KMS-11 (cell line): ENCODE measurements around the gene SLC6A9.

Source experiments
- H2AFZ ChIP-seq: fragments of 200-600 bp; sonication (generic); 2 replicates; pipeline ENCODE4 v1.6.1; 2016; ENCODE audit warnings: antibody characterized with exemption, mixed run types, low read depth
- H3K27ac ChIP-seq: fragments of 200-600 bp; sonication (generic); 2 replicates; pipeline ENCODE4 v1.6.1; 2016; ENCODE audit warnings: mild to moderate bottlenecking, mixed run types
- H3K27me3 ChIP-seq: fragments of 200-600 bp; sonication (generic); 2 replicates; pipeline ENCODE4 v1.6.1; 2017; ENCODE audit warnings: mild to moderate bottlenecking, low read depth, mixed run types, moderate library complexity; ENCODE audit not compliant: insufficient read depth
- H3K36me3 ChIP-seq: fragments of 200-600 bp; sonication (generic); 2 replicates; pipeline ENCODE4 v1.6.1; 2017; ENCODE audit warnings: mild to moderate bottlenecking, mixed run types; ENCODE audit not compliant: insufficient read depth
- H3K4me1 ChIP-seq: fragments of 200-600 bp; sonication (generic); 2 replicates; pipeline ENCODE4 v1.6.1; 2016; ENCODE audit warnings: mild to moderate bottlenecking, low read depth, mixed run types; ENCODE audit not compliant: poor library complexity, severe bottlenecking
- H3K4me2 ChIP-seq: fragments of 200-600 bp; sonication (generic); 2 replicates; pipeline ENCODE4 v1.7.0; 2016; ENCODE audit warnings: mild to moderate bottlenecking, mixed run types
- H3K4me3 ChIP-seq: fragments of 200-600 bp; sonication (generic); IDR thresholded peaks from 2 replicates; pipeline ENCODE4 v1.6.1; 2017; ENCODE audit warnings: low read depth, low read length, mixed read lengths; ENCODE audit not compliant: insufficient read depth
- H3K79me2 ChIP-seq: fragments of 200-600 bp; sonication (generic); 2 replicates; pipeline ENCODE4 v1.6.1; 2016; ENCODE audit warnings: low read depth, mixed run types; ENCODE audit not compliant: insufficient read depth
- H3K9ac ChIP-seq: fragments of 200-600 bp; sonication (generic); 2 replicates; pipeline ENCODE4 v1.6.1; 2016; ENCODE audit warnings: mild to moderate bottlenecking, mixed run types
- H4K20me1 ChIP-seq: fragments of 200-600 bp; sonication (generic); 2 replicates; pipeline ENCODE4 v1.6.1; 2016; ENCODE audit warnings: mild to moderate bottlenecking, mixed run types; ENCODE audit not compliant: insufficient read depth
- TF ChIP-seq, protein P1 (sequence below): fragments of 200-600 bp; sonication (generic); conservative IDR thresholded peaks from 2 replicates; pipeline ENCODE4 v1.6.1; 2017; ENCODE audit warnings: low read depth, mild to moderate bottlenecking, antibody characterized with exemption, low read length, moderate library complexity, mixed read lengths

SLC6A9 gene

DNA sequence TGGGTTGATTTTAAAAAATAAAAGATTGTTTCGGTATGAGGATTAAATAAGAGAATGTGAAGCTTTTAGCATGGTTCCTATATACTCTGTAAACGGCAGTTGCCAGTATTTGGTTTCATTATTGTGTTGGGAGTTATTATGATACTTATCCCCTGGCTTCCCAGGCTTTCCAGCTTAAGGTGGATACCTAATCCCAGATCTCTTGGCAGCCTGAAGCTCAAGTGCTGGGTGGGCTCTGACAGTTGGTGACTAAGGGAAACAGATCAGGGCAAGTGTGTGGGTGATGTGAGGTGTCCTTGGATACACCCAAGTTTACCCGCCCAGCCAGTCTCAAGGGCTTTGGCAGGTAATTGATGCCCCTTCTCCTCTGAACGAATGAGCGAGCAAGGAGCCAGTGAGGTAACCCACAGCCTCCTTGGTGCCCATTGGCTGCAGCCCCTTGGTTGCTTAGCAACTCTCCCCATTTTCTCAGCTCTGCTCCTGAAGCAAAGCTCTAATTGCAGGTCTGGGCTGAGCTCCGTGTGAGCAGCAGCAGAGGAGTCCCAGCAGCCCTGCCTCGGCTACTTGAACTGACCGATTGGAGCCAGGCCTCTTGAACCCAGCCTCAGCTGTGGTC is 78.4 kb downstream of the SLC6A9 start:
- Histone ChIP-seq H3K4me3 (no peak overlapping the region), H3K79me2 (peaks cover 5% of the 10 kb centered on the region), H3K27me3 (no peaks in the 10 kb centered on the region), H3K4me1 (peaks cover 5% of the 10 kb centered on the region), H3K4me2 (no peak overlapping the region), H4K20me1 (no peaks in the 10 kb centered on the region), H3K36me3 (no peaks in the 10 kb centered on the region), H3K9ac (no peak overlapping the region), H2AFZ (no peak overlapping the region), H3K27ac (no peak overlapping the region)
- TF ChIP-seq, protein P1, sequence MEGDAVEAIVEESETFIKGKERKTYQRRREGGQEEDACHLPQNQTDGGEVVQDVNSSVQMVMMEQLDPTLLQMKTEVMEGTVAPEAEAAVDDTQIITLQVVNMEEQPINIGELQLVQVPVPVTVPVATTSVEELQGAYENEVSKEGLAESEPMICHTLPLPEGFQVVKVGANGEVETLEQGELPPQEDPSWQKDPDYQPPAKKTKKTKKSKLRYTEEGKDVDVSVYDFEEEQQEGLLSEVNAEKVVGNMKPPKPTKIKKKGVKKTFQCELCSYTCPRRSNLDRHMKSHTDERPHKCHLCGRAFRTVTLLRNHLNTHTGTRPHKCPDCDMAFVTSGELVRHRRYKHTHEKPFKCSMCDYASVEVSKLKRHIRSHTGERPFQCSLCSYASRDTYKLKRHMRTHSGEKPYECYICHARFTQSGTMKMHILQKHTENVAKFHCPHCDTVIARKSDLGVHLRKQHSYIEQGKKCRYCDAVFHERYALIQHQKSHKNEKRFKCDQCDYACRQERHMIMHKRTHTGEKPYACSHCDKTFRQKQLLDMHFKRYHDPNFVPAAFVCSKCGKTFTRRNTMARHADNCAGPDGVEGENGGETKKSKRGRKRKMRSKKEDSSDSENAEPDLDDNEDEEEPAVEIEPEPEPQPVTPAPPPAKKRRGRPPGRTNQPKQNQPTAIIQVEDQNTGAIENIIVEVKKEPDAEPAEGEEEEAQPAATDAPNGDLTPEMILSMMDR, result no peak

DNA sequence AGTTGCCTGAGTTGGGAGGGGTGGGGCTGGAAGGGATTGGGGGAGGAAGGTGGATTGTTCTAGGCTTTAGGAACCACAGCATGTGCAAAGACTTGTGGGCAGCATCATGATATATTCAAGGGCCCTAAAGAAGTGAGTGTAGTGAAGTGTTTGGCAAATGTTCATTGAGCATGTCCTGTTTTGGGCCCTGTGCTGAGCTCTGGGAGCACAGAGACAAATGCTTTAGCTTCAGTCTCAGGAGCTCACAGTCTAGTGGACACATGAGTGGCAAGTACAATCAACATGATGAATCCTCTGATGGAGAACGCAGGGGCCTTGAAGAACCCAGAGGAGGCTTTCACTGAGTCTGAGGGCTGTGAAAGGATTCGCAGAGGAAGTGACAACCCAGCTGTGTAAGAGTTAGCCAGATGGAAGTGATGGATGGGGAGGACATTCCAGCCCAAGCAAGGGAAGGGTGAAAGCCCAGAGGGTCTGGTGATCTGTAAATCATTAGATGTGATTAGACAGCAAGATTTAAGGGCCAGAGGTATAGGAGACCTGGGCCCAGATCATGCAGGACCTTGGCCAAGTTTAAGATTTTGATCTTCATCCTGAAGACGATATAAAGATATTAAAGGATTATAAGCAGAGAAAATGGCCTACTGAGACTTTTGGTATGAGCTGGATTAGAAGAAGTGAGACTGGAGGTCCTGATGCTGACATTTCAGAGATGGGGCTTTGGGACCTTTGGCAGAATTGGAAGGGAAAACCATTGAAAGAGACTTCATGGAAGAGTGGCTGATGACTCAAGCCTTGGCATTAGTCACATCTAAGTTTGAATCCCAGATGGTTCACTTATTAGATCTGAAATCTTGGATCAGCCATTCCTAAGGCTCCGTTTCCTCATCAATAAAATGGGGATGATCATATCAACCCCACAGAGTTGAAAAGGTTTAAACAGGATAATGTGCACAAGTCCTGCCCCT is 80.0 kb downstream of the SLC6A9 start:
- Histone ChIP-seq H3K79me2 (peaks cover 12% of the 10 kb centered on the region), H3K4me3 (no peak overlapping the region), H4K20me1 (no peaks in the 10 kb centered on the region), H2AFZ (no peak overlapping the region), H3K36me3 (no peaks in the 10 kb centered on the region), H3K27ac (no peak overlapping the region), H3K4me2 (no peak overlapping the region), H3K4me1 (peaks cover 10% of the 10 kb centered on the region), H3K27me3 (no peaks in the 10 kb centered on the region), H3K9ac (no peak overlapping the region)
- TF ChIP-seq, protein P1, result no peak

DNA sequence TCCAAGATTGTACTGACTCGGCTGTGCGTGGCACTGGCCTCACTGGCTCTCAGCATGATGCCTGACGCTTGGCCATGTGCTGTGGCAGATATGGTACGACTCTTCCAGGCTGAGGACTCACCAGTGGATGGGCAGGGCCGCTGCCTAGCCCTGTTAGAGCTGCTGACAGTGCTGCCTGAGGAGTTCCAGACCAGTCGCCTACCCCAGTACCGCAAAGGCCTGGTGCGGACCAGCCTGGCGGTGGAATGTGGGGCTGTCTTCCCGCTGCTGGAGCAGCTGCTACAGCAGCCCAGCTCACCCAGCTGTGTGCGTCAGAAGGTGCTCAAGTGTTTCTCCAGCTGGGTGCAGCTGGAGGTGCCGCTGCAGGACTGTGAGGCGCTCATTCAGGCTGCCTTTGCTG is 81.6 kb downstream of the SLC6A9 start:
- Histone ChIP-seq H3K4me2 (no peak overlapping the region), H3K79me2 (peaks cover 12% of the 10 kb centered on the region), H3K36me3 (no peaks in the 10 kb centered on the region), H2AFZ (no peak overlapping the region), H3K27me3 (no peaks in the 10 kb centered on the region), H4K20me1 (no peaks in the 10 kb centered on the region), H3K4me1 (peaks cover 20% of the 10 kb centered on the region), H3K9ac (no peak overlapping the region), H3K27ac (no peak overlapping the region), H3K4me3 (no peak overlapping the region)
- TF ChIP-seq, protein P1, result no peak

DNA sequence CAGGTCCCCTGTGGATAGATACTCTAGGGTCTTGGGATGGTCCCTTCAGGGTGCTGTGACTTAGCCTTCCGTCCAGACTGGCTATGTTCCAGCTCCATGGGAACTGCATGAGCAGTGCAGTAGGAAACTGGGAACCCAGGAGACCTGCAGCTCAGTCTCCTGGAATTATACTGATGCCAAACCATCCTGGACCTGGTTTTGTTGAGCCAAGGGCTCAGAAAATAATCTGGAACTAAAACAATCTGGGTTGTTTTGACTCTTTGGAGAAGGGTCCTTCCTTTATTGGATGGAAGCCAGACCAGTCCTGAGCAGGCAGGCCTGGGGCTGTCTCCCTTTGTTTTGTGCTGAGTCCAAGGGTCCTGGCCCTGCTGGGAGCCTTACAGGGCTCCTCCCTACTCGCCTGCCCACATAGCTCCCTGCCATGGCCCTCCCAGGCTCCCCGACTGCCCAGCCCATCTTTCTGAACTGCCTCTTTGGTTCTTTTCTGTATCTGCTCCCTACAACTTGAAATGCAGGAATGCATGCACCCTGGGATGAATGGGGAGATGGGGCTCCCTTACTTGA is 83.3 kb downstream of the SLC6A9 start:
- Histone ChIP-seq H4K20me1 (no peaks in the 10 kb centered on the region), H2AFZ (no peak overlapping the region), H3K4me1 (peaks cover 22% of the 10 kb centered on the region), H3K9ac (peak overlapping the region; percentile 99; the same call in 1 of the 2 replicates), H3K27ac (no peak overlapping the region), H3K4me2 (peak overlapping the region; percentile 98), H3K36me3 (no peaks in the 10 kb centered on the region), H3K4me3 (no peak overlapping the region), H3K27me3 (no peaks in the 10 kb centered on the region), H3K79me2 (peaks cover 12% of the 10 kb centered on the region)
- TF ChIP-seq, protein P1, result no peak
